Hepatic stellate cell (primary cell): Measurements from ENCODE around the gene CSNK2A3.

Source experiments
- DNase-seq: peaks from one replicate; pipeline ENCODE4 v3.0.0; 2011; ENCODE audit warnings: low spot score

CSNK2A3 gene

DNA sequence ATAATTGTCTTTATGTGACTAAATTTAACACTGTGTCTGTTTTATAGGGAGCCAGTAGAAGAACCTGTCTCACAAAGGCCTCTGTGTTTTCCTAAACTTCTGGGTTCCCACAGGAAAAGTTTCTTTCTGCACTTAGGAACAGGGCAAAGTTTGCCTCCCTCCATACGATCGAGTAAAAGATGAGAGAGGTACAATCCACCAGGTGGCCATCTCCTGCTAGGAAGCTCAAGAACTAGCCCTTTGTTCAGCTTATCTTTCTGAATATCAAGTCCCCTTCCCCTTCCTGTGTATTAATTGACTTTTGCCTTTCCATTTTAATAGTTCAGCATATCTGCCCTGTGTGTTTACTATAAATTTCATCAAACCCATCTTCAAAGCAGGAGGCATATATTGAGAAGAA lies 18.0 kb downstream of the CSNK2A3 start:
- no peak for DNase-seq

GRCh38 chr11:11334607-11335006 lies 18.4 kb downstream of the CSNK2A3 start:
- DNase-seq = no peak

DNA sequence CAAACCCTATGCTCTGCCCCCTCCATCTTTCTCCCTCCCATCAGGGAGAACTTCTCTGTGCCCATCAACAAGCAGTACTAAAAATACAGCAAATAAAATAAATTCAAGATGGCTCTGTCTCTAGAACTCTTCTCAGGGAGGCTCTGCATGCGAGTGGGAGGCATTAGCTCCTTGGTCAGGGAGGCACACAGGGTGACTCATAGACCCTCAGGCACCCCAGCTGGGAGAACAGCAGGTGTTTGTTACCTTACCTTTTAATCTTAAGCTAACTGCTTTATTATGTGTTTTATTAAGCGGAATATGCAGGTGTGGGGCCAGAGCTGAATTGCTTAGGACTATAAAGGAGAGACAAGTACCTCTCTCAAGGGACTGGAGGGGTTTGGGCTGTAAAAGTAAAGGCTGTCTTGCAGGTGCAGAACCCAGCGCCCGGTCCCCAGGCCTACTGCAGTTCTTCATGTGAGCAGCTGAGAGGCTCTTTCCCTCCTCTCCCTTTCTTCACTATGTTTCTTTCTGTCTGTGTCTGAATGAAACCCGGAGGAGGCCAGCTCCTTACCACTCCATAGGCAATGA lies 20.8 kb downstream of the CSNK2A3 start:
- no peak for DNase-seq

DNA sequence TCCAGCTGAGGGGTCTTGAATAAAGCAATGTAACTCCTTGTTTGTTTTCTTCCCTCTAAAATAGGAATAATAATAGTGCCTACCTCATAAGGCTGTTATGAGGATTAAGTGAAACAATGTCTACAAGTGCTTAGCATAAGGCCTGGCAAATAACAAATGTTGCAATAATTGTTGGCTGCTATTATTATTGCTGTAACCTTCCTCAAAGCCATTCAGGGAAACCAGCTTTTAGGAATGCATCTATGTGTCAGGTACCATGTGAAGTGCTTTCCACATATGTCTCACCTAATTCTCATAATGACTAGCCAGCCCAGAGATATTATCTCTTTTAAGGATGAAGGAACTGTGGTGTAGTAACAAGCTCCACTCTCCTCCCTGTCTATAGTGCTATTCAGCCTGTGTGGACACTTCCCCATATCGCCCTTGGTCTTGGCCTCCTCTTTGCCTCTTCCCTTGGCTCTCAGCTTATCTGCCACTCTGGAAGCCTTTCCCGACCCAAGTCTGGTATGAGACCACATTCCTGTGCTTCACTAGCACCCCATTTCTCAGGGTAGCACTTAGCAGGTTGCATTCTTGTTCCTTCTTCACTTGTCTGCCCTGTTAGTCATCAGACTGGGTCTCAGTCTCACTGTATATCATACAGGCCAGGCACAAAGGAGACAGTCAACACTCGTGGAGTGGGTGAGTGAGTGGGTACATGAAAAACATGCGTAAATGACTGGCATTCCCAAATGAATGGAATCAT lies 23.8 kb downstream of the CSNK2A3 start:
- DNase-seq = no peak

- no peak for DNase-seq
Measured at GRCh38 chr11:11324090-11324489, 29.0 kb downstream of the CSNK2A3 start.

- DNase-seq = no peak
Measured at GRCh38 chr11:11322101-11322500, 30.9 kb downstream of the CSNK2A3 start.

- no peak for DNase-seq
Measured at GRCh38 chr11:11320825-11321224, 32.2 kb downstream of the CSNK2A3 start.

DNA sequence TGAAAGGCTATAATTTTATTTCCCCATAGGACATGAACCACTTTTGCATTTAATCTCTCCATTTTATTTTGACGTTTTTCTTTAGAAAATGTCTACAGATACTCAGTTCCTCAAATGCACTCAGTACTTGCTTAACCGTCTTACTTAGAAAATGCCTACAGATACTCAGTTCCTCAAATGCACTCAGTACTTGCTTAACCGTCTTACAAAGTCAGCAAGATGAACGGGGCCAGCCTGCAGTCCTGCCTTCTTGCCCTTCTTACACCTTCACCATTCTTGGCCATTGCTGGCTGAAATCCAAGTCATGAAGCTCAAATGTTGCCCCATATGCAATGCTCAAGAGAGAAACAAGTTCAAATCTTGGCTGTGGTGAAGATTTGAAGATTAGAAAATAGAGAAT lies 34.1 kb downstream of the CSNK2A3 start:
- no peak for DNase-seq

- DNase-seq = no peak
Measured at GRCh38 chr11:11318461-11318860, 34.6 kb downstream of the CSNK2A3 start.

DNA sequence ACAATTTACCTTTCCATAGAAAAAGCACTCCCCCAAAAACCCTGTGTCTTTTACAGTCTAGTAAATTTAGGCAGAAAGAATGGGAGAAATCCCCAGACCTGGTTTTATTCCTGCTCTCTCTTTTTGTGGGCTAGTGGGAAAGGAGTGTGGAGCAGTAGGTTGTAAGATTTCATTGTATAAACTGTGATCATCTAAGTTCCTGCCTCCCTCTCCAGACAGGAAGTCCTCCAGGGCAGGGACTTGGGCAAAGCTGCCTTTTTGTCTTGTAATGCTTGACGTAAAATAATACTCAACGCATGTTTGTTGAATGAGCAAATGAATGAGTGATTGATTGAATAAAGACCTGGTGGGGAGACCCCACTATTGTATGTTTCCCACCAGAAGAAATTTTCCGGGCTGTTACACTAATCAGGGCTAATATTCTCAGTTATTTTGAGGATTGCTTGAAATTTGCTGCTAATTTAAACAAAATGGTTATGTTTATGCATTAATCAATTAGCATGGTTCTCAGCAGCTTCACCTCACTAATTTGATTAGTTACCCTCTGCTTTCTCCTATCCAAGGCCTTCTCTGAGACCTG lies 36.3 kb downstream of the CSNK2A3 start:
- no peak for DNase-seq

DNA sequence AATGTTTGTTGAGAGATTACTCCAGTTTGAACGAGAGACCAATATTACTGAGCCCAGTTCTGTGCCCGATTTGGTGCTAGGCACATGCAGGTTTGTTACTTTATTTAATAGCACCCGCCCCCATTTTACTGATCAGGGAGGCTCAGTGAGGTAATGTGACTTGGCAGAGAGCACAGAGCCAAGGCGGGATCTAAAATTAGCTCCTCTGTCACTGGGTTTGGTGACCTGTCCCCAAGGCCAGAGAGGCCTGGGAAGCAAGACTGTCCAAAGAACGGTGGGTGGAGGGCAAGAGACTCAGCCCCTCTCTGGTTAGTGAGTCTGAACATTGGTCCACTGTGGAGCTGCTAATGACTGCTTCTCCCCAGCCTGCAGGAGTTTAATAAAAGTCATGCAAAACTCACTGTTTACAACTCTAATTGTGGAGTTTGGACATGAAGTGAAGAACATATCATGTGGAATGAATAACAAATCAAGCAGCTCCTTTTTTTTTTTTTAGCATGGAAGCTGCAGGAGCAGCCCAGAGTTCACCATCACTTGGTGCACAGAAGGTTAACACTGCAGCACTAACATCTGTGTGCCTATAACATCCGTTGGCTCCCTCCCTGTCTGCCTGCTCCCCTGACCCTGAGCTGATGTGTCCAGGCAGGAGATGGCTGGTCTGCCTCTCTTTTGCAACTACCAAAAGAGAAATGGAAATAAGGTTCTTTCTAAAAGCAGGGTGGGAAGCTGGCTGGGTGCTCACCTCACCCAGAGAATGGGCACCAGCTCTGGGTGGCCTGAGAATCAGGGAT lies 39.0 kb downstream of the CSNK2A3 start:
- no peak for DNase-seq

DNA sequence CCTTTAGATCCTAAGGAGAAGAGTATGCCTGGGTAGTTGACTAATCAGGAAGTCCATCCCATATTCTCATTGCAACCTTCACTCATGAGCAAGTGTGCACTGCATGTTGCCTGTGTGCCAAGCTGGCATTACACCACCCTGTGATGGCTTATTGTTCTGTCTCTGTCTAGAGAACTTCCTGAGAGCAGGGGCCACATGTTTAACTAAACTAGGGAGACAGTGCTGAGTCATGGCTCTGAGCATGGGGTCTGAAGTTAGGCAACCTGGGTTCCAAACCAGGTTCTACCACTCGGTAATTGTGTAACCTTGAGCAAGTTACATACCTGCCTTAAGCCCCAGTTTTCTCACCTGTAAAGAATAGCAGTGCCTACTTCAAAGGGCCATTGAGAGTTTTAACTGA lies 39.6 kb downstream of the CSNK2A3 start:
- no peak for DNase-seq

GRCh38 chr11:11312738-11313137 lies 40.3 kb downstream of the CSNK2A3 start:
- DNase-seq = no peak

GRCh38 chr11:11311169-11311568 lies 41.9 kb downstream of the CSNK2A3 start:
- DNase-seq = no peak

DNA sequence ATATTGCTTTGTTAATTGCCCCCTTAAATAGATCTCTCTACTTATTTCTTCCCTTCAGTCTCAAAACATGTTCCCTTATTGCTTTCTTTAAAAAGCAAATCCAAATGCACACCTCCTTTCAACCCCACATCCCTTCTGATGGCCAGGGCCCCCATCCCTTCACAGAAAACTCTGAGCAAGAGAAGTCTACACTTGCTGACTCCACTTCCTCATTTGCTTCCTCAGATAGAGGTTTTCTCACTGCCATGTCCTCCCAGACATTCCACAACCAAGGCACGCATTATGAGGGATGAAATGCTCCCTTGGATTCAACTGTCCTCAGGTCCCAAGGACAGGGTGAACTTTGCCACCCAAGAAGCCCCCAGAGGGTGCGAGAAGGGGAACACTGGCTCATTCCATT lies 43.1 kb downstream of the CSNK2A3 start:
- DNase-seq = no peak

DNA sequence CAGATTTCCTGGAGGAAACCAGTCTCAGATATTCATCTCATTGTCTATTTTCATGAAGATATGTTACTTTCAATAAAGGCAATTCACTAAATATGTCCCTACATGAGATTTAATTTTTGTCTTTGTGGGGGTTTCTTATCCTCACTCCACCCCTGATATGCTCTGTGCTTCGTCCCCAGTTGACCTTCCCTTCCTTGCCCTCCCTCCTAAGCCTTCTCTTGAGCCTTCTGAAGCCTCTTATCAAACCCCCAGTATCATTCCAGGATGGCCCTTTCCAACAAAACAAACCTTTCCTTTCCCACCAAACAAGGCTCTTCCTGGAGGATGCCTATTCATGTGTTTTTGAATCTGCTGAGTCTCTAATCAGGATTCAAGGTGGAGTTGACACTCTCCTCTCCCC lies 44.8 kb downstream of the CSNK2A3 start:
- DNase-seq = no peak

- DNase-seq = no peak
Measured at GRCh38 chr11:11306855-11307254, 46.2 kb downstream of the CSNK2A3 start.

DNA sequence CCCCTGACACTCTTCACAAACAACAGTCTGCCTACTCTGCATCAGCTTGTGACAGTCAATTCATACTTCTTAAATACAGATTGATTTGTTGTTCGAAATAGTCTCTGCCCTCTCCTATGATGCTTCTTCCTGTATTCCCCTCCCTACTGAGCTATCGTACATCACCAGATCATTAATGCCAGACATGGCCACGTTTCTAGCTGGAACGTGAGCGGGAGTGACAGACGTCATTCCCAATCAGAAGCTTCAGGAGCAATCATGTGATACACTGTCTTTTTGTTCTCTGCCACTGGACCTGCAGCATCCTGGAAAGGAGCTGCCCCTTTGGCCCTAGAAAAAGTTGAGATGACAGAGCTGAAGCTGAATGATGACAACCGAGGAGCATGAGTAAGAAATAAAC lies 48.5 kb downstream of the CSNK2A3 start:
- no peak for DNase-seq

DNA sequence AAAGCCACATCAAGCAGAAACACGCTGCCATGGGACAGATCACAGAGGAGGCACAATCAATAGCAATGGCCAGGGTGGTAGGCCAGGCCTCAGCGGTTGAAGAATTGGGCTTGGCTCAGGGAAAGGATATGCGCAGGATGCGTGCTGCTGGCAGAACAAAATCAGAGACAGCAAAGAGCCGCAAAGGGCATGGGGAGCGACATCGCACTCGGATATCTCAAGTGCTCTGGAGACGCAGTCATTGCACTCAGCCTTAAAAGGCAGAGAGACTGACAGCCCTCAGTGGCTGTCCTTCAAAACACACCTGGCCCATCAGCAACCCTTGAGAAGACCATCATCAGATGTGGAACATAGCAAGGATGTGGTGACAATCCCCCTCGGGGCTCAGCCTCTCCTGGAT lies 50.5 kb downstream of the CSNK2A3 start:
- no peak for DNase-seq
